NCI-H2081 (cell line): ENCODE measurements around the gene ETNK2.
"Not testable (repeated sequence)": the region's sequence is repeated elsewhere in the genome, so short reads cannot be mapped to it uniquely, and the experiment has no call there.

Experiments used
- DNase-seq, 2 experiments: peaks; one replicate each; lab custom pipeline; 2025; lab: John Stamatoyannopoulos, UW

ETNK2 gene

GRCh38 chr1:204098683-204099082 lies 53.2 kb downstream of the ETNK2 start:
- DNase-seq: no peak

DNA sequence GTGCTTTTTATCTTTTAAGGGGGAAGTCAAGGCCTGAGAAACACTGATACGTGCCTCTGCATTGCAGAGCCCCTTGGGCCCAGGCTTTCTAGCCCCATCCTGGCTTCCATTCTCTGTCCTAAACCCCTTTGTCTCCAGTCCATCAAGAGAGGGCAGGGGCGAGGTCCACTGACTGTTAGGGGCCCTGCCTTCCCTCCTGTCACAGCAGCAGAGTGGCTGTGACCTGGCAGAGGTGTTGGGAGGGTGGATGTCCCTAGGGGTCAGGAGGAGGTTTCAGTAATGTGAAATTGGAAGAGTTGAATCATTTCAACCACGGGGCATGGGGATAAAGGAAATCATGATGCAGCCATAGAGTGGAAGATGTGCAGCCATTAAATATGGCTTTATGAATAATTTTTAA lies 54.9 kb downstream of the ETNK2 start:
- DNase-seq: no peak

DNA sequence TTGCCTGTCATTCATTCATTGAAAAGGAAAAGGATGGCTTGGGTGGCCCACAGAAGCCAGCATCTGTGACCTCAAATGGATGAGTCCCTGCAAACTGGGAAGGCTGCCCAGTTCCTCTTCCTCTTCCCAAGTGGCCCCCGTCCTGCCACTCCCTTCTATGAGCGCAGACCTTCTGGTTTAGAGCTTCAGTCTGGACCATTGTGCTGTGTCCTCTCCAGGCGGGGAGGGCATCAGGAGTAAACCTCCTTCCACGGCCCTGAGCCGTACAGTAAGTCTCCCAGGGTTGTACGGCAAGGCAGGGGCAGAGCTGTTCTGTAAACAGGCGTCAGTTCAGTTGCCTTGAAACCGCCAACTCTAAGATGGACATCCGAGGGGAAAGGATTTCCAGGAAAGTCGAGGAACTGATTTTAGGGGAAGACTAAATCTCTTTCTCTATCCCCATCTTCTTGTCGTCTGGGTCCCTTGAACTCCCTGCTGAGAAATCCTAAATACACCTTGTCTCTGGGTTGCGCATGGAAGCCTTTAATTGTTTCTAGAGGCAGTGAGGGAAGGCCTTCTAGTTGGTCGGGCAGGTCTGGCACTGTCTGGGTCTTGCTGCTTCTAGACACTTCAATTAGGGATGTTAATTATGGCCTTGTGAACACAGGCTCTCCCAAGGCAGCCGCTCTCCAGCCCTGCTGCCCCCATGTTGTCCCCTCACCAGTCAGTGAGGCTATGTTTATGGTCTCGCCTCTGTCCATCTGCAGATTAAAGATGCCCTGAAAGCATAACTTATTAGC lies 56.8 kb downstream of the ETNK2 start:
- DNase-seq: no peak

DNA sequence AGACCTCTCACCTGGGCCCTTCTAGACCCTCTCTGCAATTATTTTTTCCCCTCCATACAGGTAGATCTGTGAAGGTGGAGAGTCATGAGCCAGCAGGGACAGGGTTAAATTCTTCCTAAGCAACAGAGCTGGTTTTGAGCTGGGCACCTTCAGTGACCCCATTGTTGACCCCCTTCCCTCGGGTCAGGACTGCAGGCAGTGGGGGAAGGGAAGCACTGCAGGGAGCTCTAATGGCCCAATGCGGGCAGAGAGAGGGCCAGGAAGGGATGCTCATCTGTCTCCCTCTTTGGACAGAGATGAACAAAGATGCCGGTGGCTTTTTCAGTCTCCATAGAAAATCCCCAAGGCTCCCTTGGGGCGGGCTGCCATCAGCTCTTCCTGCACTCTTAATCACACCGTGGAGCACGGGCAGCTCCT lies 57.5 kb downstream of the ETNK2 start:
- no peak for DNase-seq

- no peak for DNase-seq
Measured at GRCh38 chr1:204093781-204094180, 58.1 kb downstream of the ETNK2 start.

DNA sequence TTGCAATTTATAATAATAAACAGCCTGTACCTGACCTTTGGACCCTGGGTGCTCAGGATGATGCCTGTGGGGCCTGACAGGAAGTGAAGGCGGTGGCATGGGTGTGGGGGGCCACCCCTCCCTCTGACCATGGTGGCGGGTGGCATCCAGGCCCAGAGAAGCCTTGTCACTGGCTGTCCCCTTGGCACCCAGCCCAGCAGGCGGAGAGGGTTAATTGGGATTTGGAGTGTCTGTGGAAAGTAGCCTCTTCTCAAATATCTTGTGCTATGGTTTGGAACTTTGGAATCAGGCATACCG lies 58.5 kb downstream of the ETNK2 start:
- DNase-seq: peak; percentile 54 to 61

GRCh38 chr1:204092632-204093420 lies 59.0 kb downstream of the ETNK2 start:
- no peak for DNase-seq

DNA sequence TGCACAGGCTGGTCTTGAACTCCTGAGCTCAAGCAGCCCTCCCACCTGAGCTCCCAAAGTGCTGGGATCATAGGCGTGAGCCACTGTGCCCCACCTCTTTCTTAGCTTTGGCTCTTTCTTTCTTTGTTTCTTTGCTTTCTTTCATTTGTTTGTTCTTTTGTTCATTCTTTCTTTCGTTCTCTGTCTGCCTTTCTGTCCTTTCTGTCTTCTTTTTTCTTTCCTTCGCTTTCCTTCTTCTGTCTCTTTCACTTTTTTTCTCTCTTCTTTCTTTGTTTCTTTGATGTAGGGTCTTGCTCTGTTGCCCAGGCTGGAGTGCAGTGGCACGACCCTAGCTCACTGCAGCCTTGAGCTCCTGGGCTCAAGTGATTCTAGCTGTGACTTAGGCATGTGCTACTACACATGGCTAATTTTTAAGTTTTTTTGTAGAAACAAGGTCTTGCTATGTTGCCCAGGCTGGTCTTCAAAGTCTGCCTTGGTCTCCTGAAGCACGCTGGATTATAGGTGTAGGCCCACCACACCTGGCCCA lies 60.0 kb downstream of the ETNK2 start:
- DNase-seq: no peak

GRCh38 chr1:204091066-204091465 lies 60.8 kb downstream of the ETNK2 start:
- DNase-seq: no peak

GRCh38 chr1:204090132-204090531 lies 61.7 kb downstream of the ETNK2 start:
- not testable (repeated sequence) for DNase-seq

DNA sequence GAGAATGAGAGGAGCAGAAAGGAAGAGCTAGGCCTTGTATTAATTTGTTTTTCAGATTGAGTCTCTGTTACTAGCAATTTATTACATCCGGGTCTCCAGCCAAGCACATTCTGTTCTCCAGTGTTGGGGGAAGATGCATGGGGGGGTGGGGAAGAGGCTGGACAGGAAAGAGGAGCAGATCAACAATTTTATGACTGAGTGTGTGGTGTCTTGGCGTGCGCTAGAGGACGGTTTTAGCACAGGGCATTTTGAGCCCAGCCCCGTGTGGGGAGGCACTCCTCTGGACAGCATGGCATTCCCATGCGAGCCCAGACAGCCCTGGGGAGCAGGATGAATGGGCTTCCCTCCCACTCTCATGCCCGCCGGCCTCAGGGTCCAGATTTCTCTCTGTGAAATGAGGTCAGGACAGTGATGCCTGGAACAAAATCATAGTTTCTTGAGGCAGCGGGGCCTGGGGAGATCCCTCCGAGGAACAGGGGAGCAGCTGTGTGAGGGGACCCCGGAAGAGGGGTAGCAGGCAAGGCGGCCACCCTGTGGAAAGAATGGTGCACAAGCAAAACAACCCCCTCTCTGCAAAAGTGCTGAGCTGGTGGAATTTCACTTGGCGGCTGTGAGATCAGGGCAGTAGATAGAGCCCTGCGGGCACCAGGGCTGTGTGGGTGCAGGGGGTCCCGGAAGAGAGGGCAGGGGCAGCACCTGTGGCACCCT lies 62.6 kb downstream of the ETNK2 start:
- no peak for DNase-seq

DNA sequence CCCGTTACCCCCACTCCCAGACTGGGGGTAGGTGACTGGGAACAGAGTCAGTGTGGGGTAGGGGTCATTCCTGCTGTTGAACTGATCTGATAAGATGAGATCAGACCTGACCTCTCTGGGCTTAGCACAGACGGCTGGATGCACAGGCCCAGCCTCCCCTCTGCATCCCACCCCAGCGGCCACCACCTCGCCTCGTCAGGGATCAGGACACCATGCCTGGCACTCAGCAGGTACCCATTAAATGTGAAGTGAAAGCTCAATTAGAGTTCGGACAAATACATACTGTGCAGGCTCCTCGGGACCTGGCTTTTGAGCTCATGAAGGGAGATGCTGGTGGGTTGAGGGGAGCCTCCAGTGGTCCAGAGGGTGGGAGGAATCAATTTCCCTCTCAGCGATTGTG lies 63.2 kb downstream of the ETNK2 start:
- no peak for DNase-seq

DNA sequence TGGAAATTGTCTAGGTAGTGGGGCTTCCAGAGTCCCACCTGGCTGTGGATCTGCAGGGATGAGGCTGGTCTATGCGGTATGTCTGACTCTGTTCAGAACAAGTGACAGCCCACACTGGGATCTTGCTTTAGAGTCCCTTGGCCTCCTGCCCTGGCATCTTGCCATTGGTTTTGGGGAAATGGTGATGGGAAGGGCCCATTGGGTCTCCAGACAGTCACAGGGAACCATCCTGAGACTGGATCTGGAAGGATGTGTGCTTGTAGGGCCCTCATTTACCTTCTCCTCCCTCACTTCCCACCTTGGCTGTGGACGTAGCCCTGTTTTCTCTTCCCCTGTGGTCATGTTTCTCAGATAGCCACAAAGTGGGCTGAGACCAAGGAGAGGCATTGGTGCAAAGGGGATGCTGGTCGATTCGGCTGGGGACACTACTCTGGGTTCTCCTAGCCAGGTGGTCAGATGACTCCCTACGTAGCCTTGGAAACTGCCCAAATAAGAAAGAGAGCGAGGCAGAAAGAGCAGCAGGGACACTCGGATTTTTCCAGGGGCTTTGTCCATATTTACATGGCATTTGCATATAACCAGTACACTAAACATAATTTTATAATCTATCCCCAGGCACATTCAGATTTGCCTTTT lies 63.8 kb downstream of the ETNK2 start:
- DNase-seq: no peak

DNA sequence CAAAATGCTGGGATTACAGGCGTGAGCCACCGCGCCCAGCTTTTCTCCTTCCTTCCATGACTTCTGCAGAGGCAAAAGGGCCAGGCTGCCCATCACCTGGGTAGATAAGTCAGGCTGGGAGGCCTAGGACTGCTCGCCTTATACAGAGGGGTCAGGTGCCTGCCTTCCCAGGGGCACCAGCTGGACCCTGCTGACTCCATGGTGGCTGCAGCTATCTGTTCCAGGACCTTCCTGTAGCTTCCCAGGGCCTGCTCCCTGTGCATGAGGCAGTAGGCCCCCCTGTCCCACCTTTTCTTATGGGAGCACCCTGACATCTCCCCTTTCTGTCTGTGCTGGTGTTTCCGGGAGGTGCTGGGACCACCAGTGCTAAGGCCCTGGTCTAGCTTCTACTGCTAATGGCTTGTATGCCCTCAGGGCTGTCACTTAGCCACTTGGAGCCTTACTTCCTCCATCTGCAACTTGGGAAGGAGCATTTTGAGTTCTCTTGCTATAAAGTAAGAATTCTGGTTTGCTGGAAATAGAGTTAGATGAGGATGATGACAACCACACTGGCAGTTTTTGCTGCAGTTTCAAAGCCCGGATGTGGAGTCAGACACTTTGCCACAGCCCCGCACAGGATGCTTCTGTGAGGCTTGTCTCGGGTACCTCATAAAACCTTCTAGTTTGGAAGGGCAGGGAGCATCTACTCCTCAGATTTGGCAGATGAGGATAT lies 64.5 kb downstream of the ETNK2 start:
- DNase-seq: no peak

- no peak for DNase-seq
Measured at GRCh38 chr1:204085876-204086275, 66.0 kb downstream of the ETNK2 start.

DNA sequence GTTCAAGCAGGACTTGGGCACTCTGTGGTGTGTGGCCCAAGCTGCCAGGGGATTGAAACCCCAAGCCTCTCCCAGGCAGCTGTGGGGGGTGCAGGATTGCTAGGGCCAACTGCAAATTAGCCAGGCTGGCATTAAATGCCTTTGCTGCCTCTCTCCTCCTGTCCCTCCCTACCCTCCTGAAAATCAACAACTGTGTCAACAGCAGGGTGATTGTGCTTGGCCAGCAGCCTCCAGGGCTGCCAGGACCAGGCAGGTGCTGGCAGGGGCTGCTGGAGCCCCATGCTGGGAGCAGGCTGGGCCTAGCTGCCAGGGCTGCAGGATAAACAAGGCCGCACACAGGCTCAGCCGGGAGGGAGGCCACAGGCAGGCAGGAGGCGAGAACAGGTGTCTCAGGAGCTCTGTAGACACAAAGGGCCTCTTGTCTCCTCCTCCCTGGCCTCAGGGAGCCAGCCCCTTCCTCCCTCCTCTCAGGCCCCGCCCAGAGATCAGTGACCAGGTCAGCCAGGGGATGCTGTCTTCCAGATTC lies 67.5 kb downstream of the ETNK2 start:
- peak; percentile 99 to 100 for DNase-seq

GRCh38 chr1:204083491-204083890 lies 68.4 kb downstream of the ETNK2 start:
- no peak for DNase-seq

DNA sequence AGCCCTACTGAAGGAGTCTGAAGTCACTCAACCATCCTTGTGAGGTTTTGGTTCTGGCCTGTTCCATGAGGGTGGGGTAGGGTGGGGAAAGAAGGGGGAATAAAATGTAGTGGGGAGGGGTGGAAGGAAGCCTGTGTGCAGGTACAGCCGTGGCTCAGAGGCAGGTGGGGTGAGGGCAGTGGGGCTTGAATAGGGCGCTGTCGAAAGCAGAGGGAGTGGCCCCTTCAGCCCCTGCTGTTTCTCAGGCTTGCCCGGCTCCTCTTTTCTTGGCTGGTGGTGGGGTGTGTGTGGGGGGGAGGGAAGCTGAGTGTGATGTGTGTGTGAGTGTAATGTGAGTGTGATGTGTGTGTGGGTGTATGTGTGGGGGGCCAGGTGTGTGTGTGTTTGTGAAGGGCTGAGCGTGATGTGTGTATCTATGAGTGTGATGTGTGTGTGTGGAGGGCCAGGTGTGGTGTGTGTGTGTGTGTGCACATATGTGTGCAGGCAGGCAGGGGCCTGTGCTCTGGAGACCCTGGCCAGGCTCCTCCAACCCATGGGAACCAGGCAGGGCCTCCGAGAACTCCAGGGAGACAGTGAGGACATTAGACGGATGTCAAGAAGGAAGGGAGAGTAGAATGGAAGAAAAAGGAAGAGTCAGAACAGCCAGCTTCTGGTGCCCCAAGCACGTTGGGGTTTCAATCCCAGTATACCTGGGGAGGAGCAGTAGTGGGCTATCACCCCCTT lies 69.9 kb downstream of the ETNK2 start:
- DNase-seq: no peak

DNA sequence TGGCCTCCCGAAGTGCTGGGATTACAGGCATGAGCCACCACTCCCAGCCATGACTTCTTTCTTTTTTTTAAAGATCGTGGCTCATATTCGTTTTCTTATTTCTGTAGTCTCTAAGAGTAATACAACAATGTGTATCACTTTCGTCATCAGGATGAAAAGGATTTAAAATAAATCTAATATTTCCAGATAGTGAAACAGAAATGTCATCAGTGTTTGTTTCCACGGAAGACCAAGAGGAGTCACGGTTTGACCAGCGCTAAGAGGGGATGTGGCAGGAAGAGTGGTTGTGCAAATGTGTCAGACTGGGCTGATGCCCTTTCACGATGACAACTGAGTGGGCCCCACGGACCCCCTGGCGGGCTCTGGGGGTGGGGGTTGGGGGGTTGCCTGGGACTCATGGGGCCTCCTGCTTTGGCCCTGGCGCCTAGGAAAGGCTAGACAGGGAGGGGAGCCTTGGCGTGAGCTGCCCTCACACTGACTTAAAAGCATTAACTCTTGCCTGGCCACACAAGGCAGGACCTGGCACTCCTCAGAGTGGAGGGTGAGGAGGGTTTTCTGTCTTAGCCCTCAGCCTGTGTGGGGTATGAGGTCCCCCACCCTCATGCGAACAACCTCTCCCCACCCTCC lies 70.6 kb downstream of the ETNK2 start:
- DNase-seq: no peak
